GOT3 (cell line): ENCODE results near the gene KRTAP10-7.
"Not testable (repeated sequence)": the region's sequence is repeated elsewhere in the genome, so short reads cannot be mapped to it uniquely, and the experiment has no call there.

Experiments
- DNase-seq: peaks from one replicate; lab custom pipeline; 2025; ENCODE audit warnings: mixed read lengths; lab: John Stamatoyannopoulos, UW

The KRTAP10-7 gene

GRCh38 chr21:44636209-44637017 is 36.0 kb downstream of the KRTAP10-7 start:
- DNase-seq = no peak

- no peak for DNase-seq
These were observed 36.8 kb downstream of the KRTAP10-7 start, which contains the start of gene KRTAP10-10 for GRCh38 chr21:44637018-44637850. TSS of gene KRTAP10-10 (plus strand) at chr21:44637356. CDS start at chr21:44637418, 62 bp downstream.

- DNase-seq = not testable (repeated sequence)
These were observed 37.5 kb downstream of the KRTAP10-7 start for GRCh38 chr21:44637851-44638348.

GRCh38 chr21:44638506-44639330 is 38.3 kb downstream of the KRTAP10-7 start:
- DNase-seq = not testable (repeated sequence)

GRCh38 chr21:44639331-44639655 is 38.9 kb downstream of the KRTAP10-7 start:
- DNase-seq = no peak

GRCh38 chr21:44640761-44641160 is 40.4 kb downstream of the KRTAP10-7 start:
- no peak for DNase-seq

- no peak for DNase-seq
These were observed 43.4 kb downstream of the KRTAP10-7 start for GRCh38 chr21:44643741-44644310.

- DNase-seq = no peak
These were observed 44.5 kb downstream of the KRTAP10-7 start for GRCh38 chr21:44644878-44645277.

GRCh38 chr21:44646366-44647221 is 46.2 kb downstream of the KRTAP10-7 start, which contains the start of gene KRTAP10-11:
TSS of gene KRTAP10-11 (plus strand) at chr21:44646414. CDS start at chr21:44646459, 45 bp downstream.
- not testable (repeated sequence) for DNase-seq

GRCh38 chr21:44647222-44647552 is 46.8 kb downstream of the KRTAP10-7 start:
- no peak for DNase-seq

GRCh38 chr21:44648557-44649311 is 48.3 kb downstream of the KRTAP10-7 start:
- DNase-seq = no peak

GRCh38 chr21:44649521-44650100 is 49.2 kb downstream of the KRTAP10-7 start:
- no peak for DNase-seq

GRCh38 chr21:44650265-44650972 is 50.0 kb downstream of the KRTAP10-7 start:
- DNase-seq = no peak

- no peak for DNase-seq
These were observed 50.7 kb downstream of the KRTAP10-7 start for GRCh38 chr21:44650973-44651675.
